NCI-H2227 treated with DMSO at 0.1 percent for 48 hours (cell line): Measurements from ENCODE around the gene ABHD18.
A peak's percentile ranks its signal among the peaks of the same experiment; 100 is the strongest.
"Not testable (repeated sequence)": the region's sequence is repeated elsewhere in the genome, so short reads cannot be mapped to it uniquely, and the experiment has no call there.

ENCODE experiments used
- DNase-seq: peaks from one replicate; lab custom pipeline; 2025; lab: John Stamatoyannopoulos, UW

The ABHD18 gene

GRCh38 chr4:127965062-127965802 lies at the start of gene ABHD18, which contains the start of gene MFSD8:
Gene ABHD18 (plus strand): TSS chr4:127965406. CDS start chr4:127982956, 17,550 bp downstream.
Gene MFSD8 (minus strand): TSS chr4:127965173. CDS start chr4:127965133, 40 bp downstream.
- peak; percentile 89 for DNase-seq

GRCh38 chr4:127916512-127916911 lies 48.7 kb upstream of the ABHD18 start:
- DNase-seq = no peak

GRCh38 chr4:127917151-127917550 lies 48.1 kb upstream of the ABHD18 start:
- no peak for DNase-seq

GRCh38 chr4:127920521-127920920 lies 44.7 kb upstream of the ABHD18 start:
- no peak for DNase-seq

GRCh38 chr4:127922226-127922625 lies 43.0 kb upstream of the ABHD18 start:
- no peak for DNase-seq

- not testable (repeated sequence) for DNase-seq
These were observed 39.5 kb upstream of the ABHD18 start for GRCh38 chr4:127925720-127926119.

- no peak for DNase-seq
These were observed 35.0 kb upstream of the ABHD18 start for GRCh38 chr4:127930175-127930574.

- not testable (repeated sequence) for DNase-seq
These were observed 33.4 kb upstream of the ABHD18 start for GRCh38 chr4:127931836-127932235.

- DNase-seq = no peak
These were observed 28.2 kb upstream of the ABHD18 start for GRCh38 chr4:127936974-127937373.

- DNase-seq = no peak
These were observed 8.1 kb upstream of the ABHD18 start for GRCh38 chr4:127957105-127957504.

- no peak for DNase-seq
These were observed 5.4 kb upstream of the ABHD18 start for GRCh38 chr4:127959794-127960193.

GRCh38 chr4:127963633-127964398 lies 1.4 kb upstream of the ABHD18 start:
- not testable (repeated sequence) for DNase-seq

- not testable (repeated sequence) for DNase-seq
These were observed 662 bp upstream of the ABHD18 start for GRCh38 chr4:127964426-127965061.

GRCh38 chr4:127965803-127966175 lies 583 bp downstream of the ABHD18 start:
- DNase-seq = no peak

GRCh38 chr4:127967141-127967775 lies 2.1 kb downstream of the ABHD18 start:
- no peak for DNase-seq

- DNase-seq = no peak
These were observed 3.4 kb downstream of the ABHD18 start for GRCh38 chr4:127968586-127968985.

- DNase-seq = not testable (repeated sequence)
These were observed 5.7 kb downstream of the ABHD18 start for GRCh38 chr4:127970925-127971324.

GRCh38 chr4:127975121-127975770 lies 10.0 kb downstream of the ABHD18 start:
- DNase-seq = no peak

- no peak for DNase-seq
These were observed 13.7 kb downstream of the ABHD18 start for GRCh38 chr4:127978930-127979329.

GRCh38 chr4:127982445-127982844 lies 17.2 kb downstream of the ABHD18 start:
- no peak for DNase-seq

- DNase-seq = no peak
These were observed 20.8 kb downstream of the ABHD18 start for GRCh38 chr4:127985989-127986388.

GRCh38 chr4:127988638-127989037 lies 23.4 kb downstream of the ABHD18 start:
- DNase-seq = no peak
